Spleen (tissue), 7 donors: Measurements from ENCODE around the gene SLC25A29.

ENCODE experiments used
- POLR2A ChIP-seq, 3 donors: fragments of 450-650 bp; IDR thresholded peaks; one replicate each; pipeline ENCODE4 v1.5.1; 2017; ENCODE audit warnings: antibody characterized with exemption in 3 of 3, mild to moderate bottlenecking in 1 of 3
- TF ChIP-seq, protein P1 (sequence below), 11 experiments: fragments of 200-600 bp in 7 of 11; fragments of 450-650 bp in 4 of 11; sonication (generic) in 4 of 11; IDR thresholded peaks in 8 of 11; conservative IDR thresholded peaks in 3 of 11; 1 replicate in 7 of 11; 2 replicates in 4 of 11; pipeline versions ENCODE4 v1.4.0 to v1.8.0; 2016 to 2021; ENCODE audit warnings: antibody characterized with exemption in 11 of 11, inconsistent platforms in 4 of 11, mild to moderate bottlenecking in 1 of 11
- donor health status: DM: no; HTN: no; CAD: no; lungs with moderate emphysema.
- donor health status: DM: no; HTN: no; CAD: no.
- donor health status: DM: no; HTN: no; CAD: no.

DNA sequence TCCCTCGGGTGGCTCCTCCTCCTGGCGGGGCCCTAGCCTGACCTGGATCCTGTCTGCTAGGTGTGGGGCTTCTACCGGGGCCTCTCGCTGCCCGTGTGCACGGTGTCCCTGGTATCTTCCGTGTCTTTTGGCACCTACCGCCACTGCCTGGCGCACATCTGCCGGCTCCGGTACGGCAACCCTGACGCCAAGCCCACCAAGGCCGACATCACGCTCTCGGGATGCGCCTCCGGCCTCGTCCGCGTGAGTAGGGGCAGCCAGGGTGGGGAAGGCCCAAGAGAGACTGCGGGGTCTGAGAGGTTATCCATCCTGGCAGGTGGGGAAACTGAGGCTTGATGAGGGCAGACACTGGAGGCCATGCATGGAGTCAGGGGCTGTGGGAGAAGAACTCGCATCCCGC is 20.9 kb upstream of the SLC25A29 start:
- TF ChIP-seq, protein P1, sequence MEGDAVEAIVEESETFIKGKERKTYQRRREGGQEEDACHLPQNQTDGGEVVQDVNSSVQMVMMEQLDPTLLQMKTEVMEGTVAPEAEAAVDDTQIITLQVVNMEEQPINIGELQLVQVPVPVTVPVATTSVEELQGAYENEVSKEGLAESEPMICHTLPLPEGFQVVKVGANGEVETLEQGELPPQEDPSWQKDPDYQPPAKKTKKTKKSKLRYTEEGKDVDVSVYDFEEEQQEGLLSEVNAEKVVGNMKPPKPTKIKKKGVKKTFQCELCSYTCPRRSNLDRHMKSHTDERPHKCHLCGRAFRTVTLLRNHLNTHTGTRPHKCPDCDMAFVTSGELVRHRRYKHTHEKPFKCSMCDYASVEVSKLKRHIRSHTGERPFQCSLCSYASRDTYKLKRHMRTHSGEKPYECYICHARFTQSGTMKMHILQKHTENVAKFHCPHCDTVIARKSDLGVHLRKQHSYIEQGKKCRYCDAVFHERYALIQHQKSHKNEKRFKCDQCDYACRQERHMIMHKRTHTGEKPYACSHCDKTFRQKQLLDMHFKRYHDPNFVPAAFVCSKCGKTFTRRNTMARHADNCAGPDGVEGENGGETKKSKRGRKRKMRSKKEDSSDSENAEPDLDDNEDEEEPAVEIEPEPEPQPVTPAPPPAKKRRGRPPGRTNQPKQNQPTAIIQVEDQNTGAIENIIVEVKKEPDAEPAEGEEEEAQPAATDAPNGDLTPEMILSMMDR (IDR thresholded peaks at IDR 0.05 in 8 of 11, conservative IDR thresholded peaks at IDR 0.05 in 3 of 11), result no peak
- no peak for TF ChIP-seq POLR2A (IDR thresholded peaks at IDR 0.05)
